ENCODE results near the gene TSPAN11. TPM values are rescaled to one million over a fixed set of nuclear protein-coding genes. Genes with fewer than 3 reads are reported as not detected.

The TSPAN11 gene
- total and polyA plus RNA-seq, 2 of the 4 experiments (the other 2 are of a cell fraction) = 0.18 to 0.26 TPM

GRCh38 chr12:30930238-30930637, 3.7 kb downstream of the TSPAN11 start (continued):
- TF ChIP-seq BHLHE40 (IDR thresholded peaks at IDR 0.05; ENCODE audit: low read depth, low read length) (no peak), RAD21 (IDR thresholded peaks at IDR 0.05; ENCODE audit: low read length) (no peak), FOS (IDR thresholded peaks at IDR 0.05; ENCODE audit: low read depth, low read length) (no peak), POLR2A (IDR thresholded peaks at IDR 0.05; ENCODE audit: low read depth, low read length) (no peak), RCOR1 (IDR thresholded peaks at IDR 0.05; ENCODE audit: insufficient replicate concordance, low read length) (no peak), MAZ (IDR thresholded peaks at IDR 0.05; ENCODE audit: borderline replicate concordance, low read depth, low read length) (no peak)

DNA sequence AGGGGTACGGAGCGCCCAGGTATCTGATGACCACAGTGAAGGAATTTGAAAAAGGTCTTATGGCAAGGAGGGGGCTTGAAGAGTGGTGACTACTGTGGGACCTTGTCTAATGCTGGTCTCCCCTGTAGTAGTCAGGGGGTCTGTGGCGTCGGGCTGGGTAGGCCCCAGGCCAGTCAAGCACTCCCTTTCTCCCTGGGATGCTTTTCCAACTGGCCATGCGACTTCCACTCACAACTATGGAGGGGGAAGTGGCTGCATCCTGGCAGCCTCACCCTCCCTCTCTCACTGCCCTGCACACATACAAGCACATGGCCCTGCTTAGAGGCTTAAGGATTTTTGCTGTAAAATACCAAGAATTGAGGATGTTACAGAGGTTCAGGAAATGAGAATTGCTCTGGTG, 4.1 kb downstream of the TSPAN11 start:
- H2AK5ac ChIP-seq (ENCODE audit: low read depth, low read length) = no peak overlapping the region
- H3K9me1 ChIP-seq (ENCODE audit: insufficient read depth, low read length) = no peaks in the 10 kb centered on the region; the same call in 1 of the 2 replicates
- POLR2A ChIA-PET (ENCODE audit: unreplicated experiment) = no interaction called here
- H2BK15ac ChIP-seq (ENCODE audit: low read depth, low read length) = no peak overlapping the region
- H4K5ac ChIP-seq (ENCODE audit: low read depth, low read length) = no peak overlapping the region
- H2BK120ac ChIP-seq (ENCODE audit: low read depth, low read length) = no peak overlapping the region
- no peaks in the 10 kb centered on the region for H4K20me1 ChIP-seq (ENCODE audit: insufficient read depth, low read length)
- H3K23ac ChIP-seq (ENCODE audit: low read depth, low read length) = no peak overlapping the region
- CTCF ChIA-PET = no interaction called here
- no peak overlapping the region for H3K4me3 ChIP-seq (ENCODE audit: insufficient read depth, low read depth, low read length)
- peaks cover 8% of the 10 kb centered on the region; the same call in 1 of the 2 replicates for H3K27me3 ChIP-seq (ENCODE audit: control insufficient read depth, insufficient read depth, low read length)
- H3K4me2 ChIP-seq (ENCODE audit: low read depth, low read length) = no peak overlapping the region
- dilution Hi-C loops (cut with HindIII; ENCODE audit: low sequenced_read_pairs, unreplicated experiment) = no loop called here
- DNase-seq (no peak), ATAC-seq (ENCODE audit: low read depth) (no peak)
- in situ Hi-C loops (cut with MboI; ENCODE audit: low sequenced_read_pairs) = no loop called here
- H2AFZ ChIP-seq (replicated peaks; ENCODE audit: low read length, poor library complexity) = no peak overlapping the region
- WGBS, 2 experiments (ENCODE audit: extremely low coverage in 2 of 2, insufficient read length in 1 of 2) = no CpG with 5 or more reads among the region's 5 CpGs
- H3K27ac ChIP-seq (ENCODE audit: insufficient read depth, low read length) = no peak overlapping the region
- peaks cover 3% of the 10 kb centered on the region; the same call in 1 of the 2 replicates for H3K4me1 ChIP-seq (ENCODE audit: control insufficient read depth, insufficient read depth, low read length)
- no TSS peak for BruUV-seq (replicated peaks)
- H4K8ac ChIP-seq (ENCODE audit: low read depth in 2 of 2, low read length in 2 of 2) = no peak overlapping the region
- H3K36me3 ChIP-seq (ENCODE audit: control insufficient read depth, insufficient read depth, low read length) = no peaks in the 10 kb centered on the region
- no peak overlapping the region for H4K91ac ChIP-seq (ENCODE audit: insufficient read depth, low read depth, low read length)
- H3K4ac ChIP-seq (ENCODE audit: low read depth, low read length) = no peak overlapping the region
- H2AK9ac ChIP-seq (replicated peaks; ENCODE audit: low read depth, low read length, poor library complexity) = no peak overlapping the region
- no peak overlapping the region for H3K9ac ChIP-seq (ENCODE audit: low read depth, low read length)
- no peaks in the 10 kb centered on the region for H3K9me3 ChIP-seq (ENCODE audit: control insufficient read depth, insufficient read depth, low read length)
- intact Hi-C loops (cut with micrococcal nuclease) = no loop called here
- no peak overlapping the region for H3K18ac ChIP-seq (ENCODE audit: low read depth, low read length)
- no peak overlapping the region for H2BK20ac ChIP-seq (ENCODE audit: low read depth, low read length)
- no peak overlapping the region for H2BK5ac ChIP-seq (ENCODE audit: low read depth, low read length, poor library complexity, severe bottlenecking)
- no peak overlapping the region for H3K14ac ChIP-seq (replicated peaks; ENCODE audit: low read depth, low read length)
- no peak overlapping the region for H3K56ac ChIP-seq (ENCODE audit: extremely low read depth, insufficient read depth, low read length)
- no peaks in the 10 kb centered on the region for H3K79me1 ChIP-seq (ENCODE audit: low read depth in 1 of 2, low read length in 2 of 2)
- TF ChIP-seq RAD21 (IDR thresholded peaks at IDR 0.05; ENCODE audit: low read length) = no peak
- TF ChIP-seq USF2 (IDR thresholded peaks at IDR 0.05; ENCODE audit: low read depth, low read length) = no peak
- no peak for TF ChIP-seq POLR2A (IDR thresholded peaks at IDR 0.05; ENCODE audit: low read depth, low read length)
- no peak for TF ChIP-seq SMC3 (IDR thresholded peaks at IDR 0.05; ENCODE audit: low read depth, low read length)
- no peak for TF ChIP-seq MAZ (IDR thresholded peaks at IDR 0.05; ENCODE audit: borderline replicate concordance, low read depth, low read length)
- no peak for TF ChIP-seq RFX5 (IDR thresholded peaks at IDR 0.05; ENCODE audit: low read depth, low read length)
- TF ChIP-seq CTCF (conservative IDR thresholded peaks at IDR 0.05; ENCODE audit: low read depth, low read length) = no peak
- no peak for TF ChIP-seq CHD1 (IDR thresholded peaks at IDR 0.05; ENCODE audit: low read depth, low read length)
- no peak for TF ChIP-seq CEBPB (IDR thresholded peaks at IDR 0.05; ENCODE audit: low read depth, low read length)
- TF ChIP-seq MAFK (IDR thresholded peaks at IDR 0.05; ENCODE audit: low read depth, low read length) = no peak
- TF ChIP-seq, protein P1, sequence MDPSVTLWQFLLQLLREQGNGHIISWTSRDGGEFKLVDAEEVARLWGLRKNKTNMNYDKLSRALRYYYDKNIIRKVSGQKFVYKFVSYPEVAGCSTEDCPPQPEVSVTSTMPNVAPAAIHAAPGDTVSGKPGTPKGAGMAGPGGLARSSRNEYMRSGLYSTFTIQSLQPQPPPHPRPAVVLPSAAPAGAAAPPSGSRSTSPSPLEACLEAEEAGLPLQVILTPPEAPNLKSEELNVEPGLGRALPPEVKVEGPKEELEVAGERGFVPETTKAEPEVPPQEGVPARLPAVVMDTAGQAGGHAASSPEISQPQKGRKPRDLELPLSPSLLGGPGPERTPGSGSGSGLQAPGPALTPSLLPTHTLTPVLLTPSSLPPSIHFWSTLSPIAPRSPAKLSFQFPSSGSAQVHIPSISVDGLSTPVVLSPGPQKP (IDR thresholded peaks at IDR 0.05; ENCODE audit: borderline replicate concordance, low read depth, low read length) = no peak
- no peak for TF ChIP-seq BHLHE40 (IDR thresholded peaks at IDR 0.05; ENCODE audit: low read depth, low read length)
- TF ChIP-seq RCOR1 (IDR thresholded peaks at IDR 0.05; ENCODE audit: insufficient replicate concordance, low read length) = no peak

All from IMR-90 (cell line).